ENCODE measurements around the gene AP1S1.

- TF ChIP-seq POLR2A (IDR thresholded peaks at IDR 0.05; ENCODE audit: low read length) (no peak), SMC3 (IDR thresholded peaks at IDR 0.05) (no peak), HMGXB4 (CRISPR knock-in tag; IDR thresholded peaks at IDR 0.05; ENCODE audit: borderline replicate concordance) (no peak), CTCF (IDR thresholded peaks at IDR 0.05) (no peak), NPAS2 (CRISPR knock-in tag; IDR thresholded peaks at IDR 0.05; ENCODE audit: borderline replicate concordance) (no peak), MAZ (IDR thresholded peaks at IDR 0.05; ENCODE audit: borderline replicate concordance, low read depth, low read length) (no peak), CEBPB (IDR thresholded peaks at IDR 0.05) (no peak), FOXS1 (CRISPR knock-in tag; IDR thresholded peaks at IDR 0.05) (no peak), FOSL2 (IDR thresholded peaks at IDR 0.05) (no peak), FOSL2 (CRISPR knock-in tag; IDR thresholded peaks at IDR 0.05) (no peak; the same call in 1 of the 2 replicates), NR3C1 (IDR thresholded peaks at IDR 0.05) (no peak)
Measured at GRCh38 chr7:101124376-101125056, 29.8 kb upstream of the AP1S1 start.

All from A549 (cell line).